Suprapubic skin (tissue), 4 donors: ENCODE results near the gene UBASH3A.

ENCODE experiments used
- CTCF ChIP-seq, 2 donors: fragments of 200-600 bp in 1 of 2; fragments of 450-650 bp in 1 of 2; sonication (generic) in 1 of 2; IDR thresholded peaks; one replicate each; pipeline ENCODE4 v1.5.1; 2016 to 2019; ENCODE audit warnings: antibody characterized with exemption in 2 of 2, mild to moderate bottlenecking in 1 of 2, moderate library complexity in 1 of 2
- EP300 ChIP-seq: sonication (generic); formaldehyde crosslinking; IDR thresholded peaks from one replicate; pipeline ENCODE4 v1.6.1; 2017; ENCODE audit warnings: antibody characterized with exemption
- POLR2A ChIP-seq, 2 donors: fragments of 450-650 bp; IDR thresholded peaks; one replicate each; pipeline ENCODE4 v1.6.1; 2017; ENCODE audit warnings: antibody characterized with exemption in 2 of 2, mild to moderate bottlenecking in 2 of 2, moderate library complexity in 2 of 2
- POLR2AphosphoS5 ChIP-seq, 3 donors: sonication (generic); formaldehyde crosslinking; IDR thresholded peaks; one replicate each; pipeline ENCODE4 v1.6.1; 2017; ENCODE audit warnings: antibody characterized with exemption in 3 of 3

- TF ChIP-seq POLR2A (IDR thresholded peaks at IDR 0.05) = no peak
- no peak for TF ChIP-seq CTCF (IDR thresholded peaks at IDR 0.05)
- TF ChIP-seq POLR2AphosphoS5 (IDR thresholded peaks at IDR 0.05) = no peak
- TF ChIP-seq EP300 = no peak
These were observed 55.4 kb downstream of the UBASH3A start for GRCh38 chr21:42459082-42459460.
